Neural crest cell (in vitro differentiated cells): Measurements from ENCODE around the gene IRF2BP1. TPM values are rescaled to one million over a fixed set of nuclear protein-coding genes. Genes with fewer than 3 reads are reported as not detected.

Source experiments
- DNase-seq: peaks from one replicate; pipeline ENCODE4 v3.0.0; 2021; ENCODE audit warnings: low read depth, mixed read lengths, low spot score
- H3K27ac Mint-ChIP-seq: one replicate; pipeline ENCODE4 v1.8.0; 2021; ENCODE audit warnings: mild to moderate bottlenecking, mixed read lengths; ENCODE audit not compliant: unreplicated experiment
- H3K27me3 Mint-ChIP-seq: 2 replicates; pipeline ENCODE4 v1.8.0; 2021; ENCODE audit warnings: low read depth, mild to moderate bottlenecking, mixed read lengths
- H3K36me3 Mint-ChIP-seq: 2 replicates; pipeline ENCODE4 v1.8.0; 2021; ENCODE audit warnings: low read depth, mild to moderate bottlenecking, mixed read lengths
- H3K4me1 Mint-ChIP-seq: 2 replicates; pipeline ENCODE4 v1.8.0; 2021; ENCODE audit warnings: mixed read lengths
- H3K4me3 Mint-ChIP-seq: one replicate; pipeline ENCODE4 v1.8.0; 2021; ENCODE audit warnings: mild to moderate bottlenecking, mixed read lengths
- H3K9me3 Mint-ChIP-seq: 2 replicates; pipeline ENCODE4 v1.8.0; 2021; ENCODE audit warnings: mixed read lengths
- CTCF ChIP-seq: fragments of 200-600 bp; sonication (generic); conservative IDR thresholded peaks from 2 replicates; pipeline ENCODE4 v1.5.0; 2021; ENCODE audit warnings: antibody characterized with exemption, mild to moderate bottlenecking
- total RNA-seq: library from RNA; stranded (reverse); gene quantifications from 2 replicates; pipeline ENCODE4 v1.2.1, GENCODE V29; 2021

The IRF2BP1 gene
- total RNA-seq, 1 donor from 2014 or later, result 33.1 TPM

- peaks cover 6% of the 10 kb centered on the region for H3K27me3 Mint-ChIP-seq
These were observed 33.7 kb upstream of the IRF2BP1 start for GRCh38 chr19:45919678-45920077.

GRCh38 chr19:45918721-45919120 lies 32.8 kb upstream of the IRF2BP1 start:
- TF ChIP-seq CTCF, result no peak
- peaks cover 6% of the 10 kb centered on the region for H3K27me3 Mint-ChIP-seq
- H3K36me3 Mint-ChIP-seq, result no peaks in the 10 kb centered on the region
- DNase-seq, result no peak
- no peak overlapping the region for H3K27ac Mint-ChIP-seq
- no peak overlapping the region for H3K4me3 Mint-ChIP-seq
- no peaks in the 10 kb centered on the region for H3K9me3 Mint-ChIP-seq
- H3K4me1 Mint-ChIP-seq, result peaks cover 28% of the 10 kb centered on the region

More at GRCh38 chr19:45919678-45920077, 33.7 kb upstream of the IRF2BP1 start:
- no peaks in the 10 kb centered on the region for H3K9me3 Mint-ChIP-seq
- no peak for DNase-seq
- no peak for TF ChIP-seq CTCF
- no peaks in the 10 kb centered on the region for H3K36me3 Mint-ChIP-seq
- H3K4me1 Mint-ChIP-seq, result peaks cover 28% of the 10 kb centered on the region
- H3K4me3 Mint-ChIP-seq, result peak overlapping the region; percentile 12
- H3K27ac Mint-ChIP-seq, result no peak overlapping the region

- TF ChIP-seq CTCF, result no peak
- H3K4me1 Mint-ChIP-seq, result peaks cover 27% of the 10 kb centered on the region
- no peak overlapping the region for H3K27ac Mint-ChIP-seq
These were observed 31.6 kb upstream of the IRF2BP1 start for GRCh38 chr19:45917421-45918091.

GRCh38 chr19:45913874-45914830 lies 28.2 kb upstream of the IRF2BP1 start, which contains the start of gene NANOS2:
Gene NANOS2 (minus strand): TSS chr19:45914778. CDS start chr19:45914693, 85 bp downstream.
- no peaks in the 10 kb centered on the region for H3K9me3 Mint-ChIP-seq
- peaks cover 2% of the 10 kb centered on the region for H3K27me3 Mint-ChIP-seq
- no peak within 1 kb of the TSS for H3K27ac Mint-ChIP-seq
- DNase-seq, result peak; percentile 45
- H3K4me3 Mint-ChIP-seq, result no peak within 1 kb of the TSS
- H3K4me1 Mint-ChIP-seq, result peaks cover 9% of the 10 kb centered on the region
- H3K36me3 Mint-ChIP-seq, result no peaks in the 10 kb centered on the region
- TF ChIP-seq CTCF, result no peak

More at GRCh38 chr19:45917421-45918091, 31.6 kb upstream of the IRF2BP1 start:
- Mint-ChIP-seq H3K27me3 (peaks cover 6% of the 10 kb centered on the region), H3K36me3 (no peaks in the 10 kb centered on the region), H3K4me3 (no peak overlapping the region), H3K9me3 (no peaks in the 10 kb centered on the region)
- no peak for DNase-seq

- Mint-ChIP-seq H3K4me1 (peaks cover under 1% of the 10 kb centered on the region), H3K9me3 (no peaks in the 10 kb centered on the region), H3K27ac (no peak overlapping the region), H3K27me3 (peaks cover 6% of the 10 kb centered on the region), H3K4me3 (no peak overlapping the region), H3K36me3 (no peaks in the 10 kb centered on the region)
- no peak for TF ChIP-seq CTCF
- DNase-seq, result no peak
These were observed 25.4 kb upstream of the IRF2BP1 start for GRCh38 chr19:45911291-45911690.
